Measurements from ENCODE around the gene ADCY1.
"Not testable (repeated sequence)": the region's sequence is repeated elsewhere in the genome, so short reads cannot be mapped to it uniquely, and the experiment has no call there.

The ADCY1 gene

GRCh38 chr7:45712872-45713668 is 138.9 kb downstream of the ADCY1 start:
- no peak for DNase-seq (ENCODE audit: low read depth)

- DNase-seq (ENCODE audit: low read depth) = no peak
Observed at GRCh38 chr7:45713669-45714520, 139.7 kb downstream of the ADCY1 start.

- DNase-seq (ENCODE audit: low read depth) = no peak
Observed at GRCh38 chr7:45714521-45714820, 140.3 kb downstream of the ADCY1 start.

- no peak for DNase-seq (ENCODE audit: low read depth)
Observed at GRCh38 chr7:45715471-45716352, 141.5 kb downstream of the ADCY1 start.

- DNase-seq (ENCODE audit: low read depth) = no peak
Observed at GRCh38 chr7:45716380-45717203, 142.4 kb downstream of the ADCY1 start.

GRCh38 chr7:45717537-45718235 is 143.5 kb downstream of the ADCY1 start:
- DNase-seq (ENCODE audit: low read depth) = no peak

GRCh38 chr7:45718464-45719330 is 144.5 kb downstream of the ADCY1 start:
- no peak for DNase-seq (ENCODE audit: low read depth)

- DNase-seq (ENCODE audit: low read depth) = no peak
Observed at GRCh38 chr7:45720989-45721388, 146.8 kb downstream of the ADCY1 start.

GRCh38 chr7:45721686-45722598 is 147.8 kb downstream of the ADCY1 start:
- no peak for DNase-seq (ENCODE audit: low read depth)

GRCh38 chr7:45725231-45725630 is 151.1 kb downstream of the ADCY1 start:
- not testable (repeated sequence) for DNase-seq (ENCODE audit: low read depth)

GRCh38 chr7:45726883-45727282 is 152.7 kb downstream of the ADCY1 start:
- DNase-seq (ENCODE audit: low read depth) = no peak

- not testable (repeated sequence) for DNase-seq (ENCODE audit: low read depth)
Observed at GRCh38 chr7:45731692-45732443, 157.7 kb downstream of the ADCY1 start.

- DNase-seq (ENCODE audit: low read depth) = not testable (repeated sequence)
Observed at GRCh38 chr7:45738920-45739319, 164.8 kb downstream of the ADCY1 start.

- not testable (repeated sequence) for DNase-seq (ENCODE audit: low read depth)
Observed at GRCh38 chr7:45740573-45740972, 166.4 kb downstream of the ADCY1 start.

GRCh38 chr7:45748976-45749375 is 174.8 kb downstream of the ADCY1 start:
- DNase-seq (ENCODE audit: low read depth) = not testable (repeated sequence)

- DNase-seq (ENCODE audit: low read depth) = not testable (repeated sequence)
Observed at GRCh38 chr7:45751352-45751751, 177.2 kb downstream of the ADCY1 start.

- not testable (repeated sequence) for DNase-seq (ENCODE audit: low read depth)
Observed at GRCh38 chr7:45756333-45756732, 182.2 kb downstream of the ADCY1 start.

GRCh38 chr7:45756757-45757156 is 182.6 kb downstream of the ADCY1 start:
- not testable (repeated sequence) for DNase-seq (ENCODE audit: low read depth)
